C4-2B (cell line): Measurements from ENCODE around the gene TXNL1.
A peak's percentile ranks its signal among the peaks of the same experiment; 100 is the strongest.

Experiments
- H3K27ac ChIP-seq: fragments of 450-650 bp; 2 replicates; pipeline ENCODE4 v1.5.1; 2017
- ZFX ChIP-seq: fragments of 450-650 bp; IDR thresholded peaks from 2 replicates; pipeline ENCODE4 v1.6.1; 2017
- TF ChIP-seq, protein P1 (sequence below): fragments of 450-650 bp; conservative IDR thresholded peaks from 2 replicates; pipeline ENCODE4 v1.5.1; 2017; ENCODE audit warnings: mild to moderate bottlenecking

TXNL1 gene

DNA sequence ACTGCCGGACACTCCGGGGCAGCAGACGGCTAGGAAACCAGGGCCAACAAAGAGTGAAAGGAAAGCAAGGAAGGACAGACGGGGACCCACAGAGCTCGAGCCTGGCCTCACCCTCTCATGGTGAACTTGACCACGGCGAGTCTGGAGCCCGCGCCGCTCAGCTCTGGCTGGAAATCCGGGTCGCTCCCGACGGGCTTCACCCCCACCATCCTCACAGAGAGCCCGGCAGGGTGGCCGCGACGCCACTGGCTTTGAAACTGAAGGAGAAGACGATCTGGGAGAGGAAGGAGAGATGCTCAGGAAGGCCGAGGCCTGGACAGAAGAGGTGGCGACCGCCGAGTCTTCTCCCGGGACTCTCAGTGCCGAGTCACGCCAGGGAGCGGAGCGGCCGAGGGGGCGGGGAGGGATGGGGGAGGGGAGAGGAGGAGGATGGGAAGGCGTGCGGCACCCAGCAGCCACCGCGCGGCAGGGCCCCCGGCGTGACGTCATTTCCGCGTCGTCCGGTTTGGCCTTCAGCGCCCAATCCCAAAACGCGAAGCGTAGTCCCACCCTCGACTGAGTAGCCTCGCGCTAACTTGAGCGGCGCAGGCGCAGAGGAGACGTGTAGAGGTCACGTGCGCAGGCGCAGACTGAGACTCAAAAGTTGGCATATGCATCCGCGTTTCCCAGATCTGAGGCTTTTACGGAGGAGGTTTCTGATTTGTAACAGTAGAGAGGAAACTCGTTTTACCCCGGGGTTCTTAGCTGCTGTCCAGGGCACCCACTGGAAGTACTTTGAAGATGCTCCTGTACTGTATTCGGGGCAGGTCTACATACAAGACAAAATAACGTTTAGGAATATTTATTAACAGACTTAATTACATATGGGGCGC lies at the start of gene TXNL1:
TXNL1 (minus strand) TSS at position 361 of the 872 bp plus-strand sequence; CDS start at position 209, 152 bp downstream.
- TF ChIP-seq ZFX = peak; percentile 73
- TF ChIP-seq, protein P1, sequence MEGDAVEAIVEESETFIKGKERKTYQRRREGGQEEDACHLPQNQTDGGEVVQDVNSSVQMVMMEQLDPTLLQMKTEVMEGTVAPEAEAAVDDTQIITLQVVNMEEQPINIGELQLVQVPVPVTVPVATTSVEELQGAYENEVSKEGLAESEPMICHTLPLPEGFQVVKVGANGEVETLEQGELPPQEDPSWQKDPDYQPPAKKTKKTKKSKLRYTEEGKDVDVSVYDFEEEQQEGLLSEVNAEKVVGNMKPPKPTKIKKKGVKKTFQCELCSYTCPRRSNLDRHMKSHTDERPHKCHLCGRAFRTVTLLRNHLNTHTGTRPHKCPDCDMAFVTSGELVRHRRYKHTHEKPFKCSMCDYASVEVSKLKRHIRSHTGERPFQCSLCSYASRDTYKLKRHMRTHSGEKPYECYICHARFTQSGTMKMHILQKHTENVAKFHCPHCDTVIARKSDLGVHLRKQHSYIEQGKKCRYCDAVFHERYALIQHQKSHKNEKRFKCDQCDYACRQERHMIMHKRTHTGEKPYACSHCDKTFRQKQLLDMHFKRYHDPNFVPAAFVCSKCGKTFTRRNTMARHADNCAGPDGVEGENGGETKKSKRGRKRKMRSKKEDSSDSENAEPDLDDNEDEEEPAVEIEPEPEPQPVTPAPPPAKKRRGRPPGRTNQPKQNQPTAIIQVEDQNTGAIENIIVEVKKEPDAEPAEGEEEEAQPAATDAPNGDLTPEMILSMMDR = no peak
- H3K27ac ChIP-seq = peak within 1 kb of the TSS; percentile 99

DNA sequence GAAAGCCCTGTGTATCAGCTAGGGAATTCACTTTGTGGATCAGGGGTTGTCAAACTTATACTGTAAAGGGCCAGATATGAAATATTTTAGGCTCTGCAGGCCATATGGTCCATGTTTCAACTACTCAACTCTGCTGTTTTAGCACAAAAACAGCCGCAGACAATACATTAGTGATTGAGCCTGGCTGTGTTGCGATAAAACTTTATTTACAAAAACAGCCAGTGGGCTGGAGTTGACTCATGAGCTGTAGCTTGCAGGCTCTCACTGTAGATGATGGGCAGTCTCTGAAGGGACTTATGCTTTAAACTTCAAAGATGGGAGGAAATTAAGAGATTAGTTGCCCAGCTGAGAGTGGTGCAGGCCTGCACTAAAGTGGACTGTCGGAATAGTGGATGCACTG lies 45.9 kb upstream of the TXNL1 start:
- TF ChIP-seq, protein P1 = no peak
- no peak for TF ChIP-seq ZFX
- no peak overlapping the region for H3K27ac ChIP-seq

DNA sequence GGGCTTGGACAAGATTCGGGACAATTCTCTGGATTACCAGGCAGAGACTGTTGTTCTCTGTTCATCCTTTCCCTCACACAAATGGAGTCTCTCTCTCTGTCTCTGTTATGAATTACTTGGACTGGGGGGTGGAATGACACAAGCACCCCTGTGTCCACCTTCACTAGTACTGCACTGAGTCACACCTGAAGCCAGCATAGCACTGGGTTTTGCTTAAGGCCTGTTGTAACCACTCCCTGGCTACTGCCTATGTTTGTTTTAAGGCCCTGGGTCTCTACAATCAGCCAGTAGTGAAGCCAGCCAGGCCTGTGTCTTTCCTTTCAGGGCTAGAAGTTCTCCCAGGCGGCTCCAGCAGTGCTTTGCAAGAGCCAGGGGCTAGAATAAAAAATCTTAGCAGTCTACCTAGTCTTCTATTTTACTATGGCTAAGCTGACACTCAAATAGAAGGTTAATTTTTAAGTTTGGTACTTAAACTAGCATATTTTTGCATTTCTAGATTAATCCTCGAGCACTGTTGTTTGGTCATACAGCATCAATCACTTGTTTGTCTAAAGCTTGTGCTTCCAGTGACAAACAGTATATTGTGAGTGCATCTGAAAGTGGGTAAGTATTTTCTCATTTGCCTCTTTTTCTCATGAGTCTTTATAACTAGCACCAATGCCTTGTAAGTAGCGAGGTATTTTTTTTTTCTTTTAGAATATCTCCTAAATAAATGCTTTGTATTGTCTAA lies 40.6 kb upstream of the TXNL1 start:
- peak overlapping the region; percentile 51 for H3K27ac ChIP-seq
- TF ChIP-seq ZFX = no peak
- TF ChIP-seq, protein P1 = no peak

DNA sequence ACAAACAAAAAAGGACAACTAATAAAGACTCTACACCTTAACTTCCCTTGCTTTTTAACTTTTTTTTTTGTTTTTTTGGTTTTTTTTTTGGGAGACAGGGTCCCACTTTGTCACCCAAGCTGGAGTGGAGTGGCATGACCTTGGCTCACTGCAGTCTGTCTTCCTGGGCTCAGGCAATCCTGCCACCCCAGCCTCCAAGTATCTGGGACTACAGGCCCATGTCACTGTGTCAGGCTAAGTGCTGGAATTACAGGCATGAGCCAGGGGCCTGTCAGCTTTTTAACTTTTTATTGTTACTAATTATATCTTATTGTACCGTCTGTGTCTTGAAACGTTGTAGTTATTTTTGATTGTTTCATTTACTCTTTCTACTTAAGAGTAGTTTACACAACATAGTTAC lies 38.2 kb upstream of the TXNL1 start:
- no peak for TF ChIP-seq ZFX
- TF ChIP-seq, protein P1 = no peak
- no peak overlapping the region for H3K27ac ChIP-seq

DNA sequence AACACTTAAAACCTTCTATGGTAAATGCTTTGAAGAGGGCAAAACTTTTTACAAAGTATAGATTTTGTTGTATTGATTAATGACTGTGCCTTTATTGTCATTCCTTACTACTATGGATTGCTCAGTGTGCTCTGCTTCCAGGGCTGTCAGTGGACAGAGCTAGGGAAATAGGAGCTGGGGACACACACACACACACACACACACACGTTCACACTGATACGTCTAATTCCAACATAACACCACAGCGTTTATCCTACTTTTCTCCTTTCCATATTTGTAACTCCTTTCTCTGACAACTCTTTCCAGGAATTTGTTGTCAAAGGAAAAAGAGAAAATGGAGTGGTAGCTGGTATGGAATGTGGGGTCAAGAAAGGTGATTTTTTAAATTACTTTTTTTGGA lies 34.6 kb upstream of the TXNL1 start:
- TF ChIP-seq, protein P1 = no peak
- TF ChIP-seq ZFX = no peak
- no peak overlapping the region for H3K27ac ChIP-seq

DNA sequence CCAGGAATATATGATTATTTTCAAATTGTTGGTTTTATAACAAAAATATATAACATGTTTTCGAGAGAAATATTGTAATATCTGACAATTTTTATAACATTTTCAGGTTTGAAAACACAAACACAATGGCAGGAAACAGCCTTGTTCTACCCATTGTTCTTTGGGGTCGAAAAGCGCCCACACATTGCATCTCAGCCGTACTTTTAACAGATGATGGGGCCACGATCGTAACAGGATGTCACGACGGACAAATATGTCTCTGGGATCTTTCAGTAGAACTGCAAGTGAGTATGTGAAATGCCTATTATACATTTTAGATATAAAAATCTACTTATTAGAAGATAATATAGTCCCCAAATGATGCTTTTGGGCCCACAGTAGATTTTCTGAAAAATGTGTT lies 34.0 kb upstream of the TXNL1 start:
- TF ChIP-seq ZFX = no peak
- TF ChIP-seq, protein P1 = no peak
- no peak overlapping the region for H3K27ac ChIP-seq

DNA sequence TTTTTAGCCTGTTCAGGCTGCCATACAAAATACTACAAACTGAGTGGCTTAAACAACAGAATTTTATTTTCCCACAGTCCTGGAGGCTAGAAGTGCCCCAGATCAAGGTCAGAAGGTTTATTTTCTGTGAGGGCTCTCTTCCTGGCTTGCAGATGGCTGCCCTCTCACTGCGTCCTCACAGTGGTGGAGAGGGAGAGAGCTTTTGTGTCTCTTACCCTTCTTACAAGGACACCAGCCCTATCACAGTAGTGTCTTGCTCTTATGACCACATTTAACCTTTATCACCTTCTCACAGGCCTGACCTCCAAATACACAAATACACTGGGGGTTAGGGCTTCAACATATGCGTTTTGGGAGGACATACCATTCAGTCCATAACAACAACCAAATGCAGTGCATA lies 24.5 kb upstream of the TXNL1 start:
- peak overlapping the region; percentile 49; the same call in 1 of the 2 replicates for H3K27ac ChIP-seq
- no peak for TF ChIP-seq ZFX
- TF ChIP-seq, protein P1 = no peak
